Measurements from ENCODE around the gene CNTNAP2. TPM values are rescaled to one million over a fixed set of nuclear protein-coding genes. Genes with fewer than 3 reads are reported as not detected.

The CNTNAP2 gene
- total RNA-seq, 6 experiments from 2014 or later: 0.07 to 0.13 (median 0.12) TPM; not detected in 3

- H3K27ac Mint-ChIP-seq: no peak overlapping the region
- H3K27me3 Mint-ChIP-seq (ENCODE audit: insufficient read depth): no peaks in the 10 kb centered on the region
- H3K9me3 Mint-ChIP-seq: peaks cover 8% of the 10 kb centered on the region
- H3K4me1 Mint-ChIP-seq (ENCODE audit: low read depth): no peaks in the 10 kb centered on the region
- H3K4me3 Mint-ChIP-seq: no peak overlapping the region
- H3K36me3 Mint-ChIP-seq (ENCODE audit: low read depth): no peaks in the 10 kb centered on the region
- TF ChIP-seq CTCF (IDR thresholded peaks at IDR 0.05): no peak
- no peak for DNase-seq
Observed at GRCh38 chr7:146138926-146139325, 22.3 kb downstream of the CNTNAP2 start.

GRCh38 chr7:146146831-146147486, 30.4 kb downstream of the CNTNAP2 start:
- TF ChIP-seq CTCF (IDR thresholded peaks at IDR 0.05): no peak
- Mint-ChIP-seq H3K27me3 (ENCODE audit: insufficient read depth) (no peaks in the 10 kb centered on the region), H3K27ac (no peak overlapping the region), H3K4me3 (no peak overlapping the region), H3K4me1 (ENCODE audit: low read depth) (no peaks in the 10 kb centered on the region; the same call in 1 of the 2 replicates), H3K9me3 (peaks cover 20% of the 10 kb centered on the region), H3K36me3 (ENCODE audit: low read depth) (no peaks in the 10 kb centered on the region)
- DNase-seq: no peak

- Mint-ChIP-seq H3K27me3 (ENCODE audit: insufficient read depth) (no peaks in the 10 kb centered on the region), H3K27ac (no peak overlapping the region), H3K4me3 (no peak overlapping the region), H3K36me3 (ENCODE audit: low read depth) (no peaks in the 10 kb centered on the region), H3K4me1 (ENCODE audit: low read depth) (no peaks in the 10 kb centered on the region; the same call in 1 of the 2 replicates), H3K9me3 (peaks cover 28% of the 10 kb centered on the region)
- DNase-seq: no peak
- TF ChIP-seq CTCF (IDR thresholded peaks at IDR 0.05): no peak
Observed at GRCh38 chr7:146150153-146150552, 33.6 kb downstream of the CNTNAP2 start.

GRCh38 chr7:146172112-146172511, 55.5 kb downstream of the CNTNAP2 start:
- no peak for TF ChIP-seq CTCF (IDR thresholded peaks at IDR 0.05)
- Mint-ChIP-seq H3K36me3 (ENCODE audit: low read depth) (no peaks in the 10 kb centered on the region), H3K27me3 (ENCODE audit: insufficient read depth) (no peaks in the 10 kb centered on the region), H3K4me1 (ENCODE audit: low read depth) (no peaks in the 10 kb centered on the region), H3K9me3 (peaks cover 42% of the 10 kb centered on the region), H3K27ac (no peak overlapping the region), H3K4me3 (no peak overlapping the region)
- DNase-seq: no peak

- no peaks in the 10 kb centered on the region for H3K27me3 Mint-ChIP-seq (ENCODE audit: insufficient read depth)
- H3K4me1 Mint-ChIP-seq (ENCODE audit: low read depth): no peaks in the 10 kb centered on the region
Observed at GRCh38 chr7:146175716-146176115, 59.1 kb downstream of the CNTNAP2 start.

More at GRCh38 chr7:146175716-146176115, 59.1 kb downstream of the CNTNAP2 start:
- TF ChIP-seq CTCF (IDR thresholded peaks at IDR 0.05): 0 out of 2 replicates have a peak, but pooled peaks have one; percentile 9
- peaks cover 34% of the 10 kb centered on the region for H3K9me3 Mint-ChIP-seq
- H3K4me3 Mint-ChIP-seq: no peak overlapping the region
- no peak for DNase-seq
- H3K36me3 Mint-ChIP-seq (ENCODE audit: low read depth): no peaks in the 10 kb centered on the region
- H3K27ac Mint-ChIP-seq: no peak overlapping the region

Data from HFFc6 (cell line).